Measurements from ENCODE around the gene RFPL2.

RFPL2 gene

DNA sequence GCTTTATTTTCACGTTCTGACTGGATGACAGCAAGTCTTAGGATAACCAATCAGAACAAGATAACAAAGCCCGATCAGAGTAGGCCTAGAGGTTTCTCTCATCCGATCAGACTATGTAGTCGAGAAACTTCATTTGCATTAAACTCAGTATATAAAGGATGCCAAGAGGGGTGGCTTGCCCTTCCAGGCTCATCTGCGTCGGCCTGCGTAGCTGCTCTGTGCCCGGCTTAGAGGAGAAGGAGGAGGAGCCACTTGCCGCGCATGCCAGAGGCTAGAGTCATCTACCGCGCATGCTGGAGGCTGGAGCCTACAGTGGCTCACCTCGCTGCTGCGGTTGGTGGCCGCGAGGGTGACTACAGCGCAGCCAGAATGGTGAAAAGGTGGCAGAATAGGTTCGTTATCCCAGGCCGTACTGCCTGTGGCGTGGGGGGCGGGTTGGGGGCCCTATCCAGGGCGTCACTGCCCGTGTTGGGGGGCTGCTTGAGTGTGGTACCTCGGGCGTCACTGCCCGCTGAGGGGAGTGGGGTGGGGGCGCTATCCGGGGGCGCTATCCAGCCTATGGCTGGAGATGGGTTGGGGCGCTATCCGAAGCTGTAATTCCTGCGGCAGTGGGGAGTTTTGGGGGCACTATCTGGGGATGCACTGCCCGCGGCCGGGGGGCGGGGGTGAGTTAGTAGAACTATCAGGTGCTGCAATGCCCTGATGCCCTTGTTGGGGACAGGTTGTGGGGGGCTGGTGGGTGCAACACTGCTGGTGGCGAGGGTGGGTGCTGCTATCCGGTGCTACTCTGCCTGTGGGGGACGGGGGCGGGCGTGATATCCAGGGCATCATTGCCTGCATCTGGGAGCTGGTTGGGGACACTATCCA lies at the start of gene RFPL2:
Gene RFPL2, minus strand, starts transcription at position 218 of the 867 bp plus-strand sequence. CDS start 2,622 bp downstream, outside the sequence.
- DNase-seq (ENCODE audit: low spot score) = peak; percentile 76

DNA sequence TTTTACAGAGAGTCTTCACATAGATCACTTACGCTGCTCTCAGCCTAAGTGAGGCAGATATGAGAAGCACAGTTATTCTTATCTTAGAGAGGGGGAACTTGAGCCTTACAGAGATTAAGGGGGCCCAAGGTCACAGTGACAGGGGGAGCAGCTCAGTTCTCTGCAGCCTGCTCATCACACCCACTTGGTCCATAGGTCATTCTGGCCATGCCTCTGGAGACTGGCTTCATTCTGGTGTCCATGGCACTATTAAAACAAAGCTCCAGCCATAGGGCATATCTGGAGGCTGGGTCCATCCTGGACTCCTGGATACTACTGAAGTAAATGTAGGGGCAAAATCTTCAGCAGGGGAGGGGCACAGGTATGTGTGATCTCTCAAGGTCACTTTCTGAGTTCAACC lies 44.4 kb upstream of the RFPL2 start:
- no peak for DNase-seq (ENCODE audit: low spot score)

DNA sequence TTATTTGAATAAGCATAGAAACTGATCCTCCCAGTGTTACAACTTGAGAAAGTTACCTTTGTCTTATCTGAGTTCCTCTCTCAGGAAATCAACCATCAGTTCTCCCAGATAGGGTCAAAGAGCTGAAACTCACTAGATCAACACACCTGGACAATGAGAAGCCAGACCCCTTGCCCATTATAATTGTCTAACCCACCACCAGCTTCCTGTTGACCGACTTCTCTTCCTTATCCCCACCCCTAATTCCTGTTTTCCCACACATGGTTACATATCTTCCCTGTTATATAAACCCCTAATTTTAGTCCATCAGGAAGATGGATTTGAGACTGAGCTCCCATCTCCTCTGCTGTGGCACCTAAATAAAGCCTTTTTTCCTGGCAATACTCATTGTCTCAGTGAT lies 43.4 kb upstream of the RFPL2 start:
- DNase-seq (ENCODE audit: low spot score) = no peak

DNA sequence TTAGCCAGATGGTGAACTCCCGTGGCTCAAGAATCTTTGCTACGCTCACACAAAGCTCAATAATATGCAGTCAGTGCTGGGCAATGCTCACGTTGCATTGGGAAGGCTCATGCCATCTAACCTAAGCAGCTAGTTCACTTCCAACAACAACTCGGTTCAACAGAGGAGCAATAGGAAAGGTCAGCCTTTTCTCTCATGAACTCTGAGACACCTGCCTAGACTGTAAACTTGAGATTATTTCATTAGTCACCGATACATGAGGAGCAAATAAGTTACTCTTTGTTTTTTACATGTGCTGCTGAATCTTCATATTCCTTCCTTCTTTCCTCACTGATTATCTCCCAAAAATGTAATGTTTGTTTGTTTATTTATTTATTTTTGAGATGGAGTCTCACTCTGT lies 41.3 kb upstream of the RFPL2 start:
- DNase-seq (ENCODE audit: low spot score) = no peak

DNA sequence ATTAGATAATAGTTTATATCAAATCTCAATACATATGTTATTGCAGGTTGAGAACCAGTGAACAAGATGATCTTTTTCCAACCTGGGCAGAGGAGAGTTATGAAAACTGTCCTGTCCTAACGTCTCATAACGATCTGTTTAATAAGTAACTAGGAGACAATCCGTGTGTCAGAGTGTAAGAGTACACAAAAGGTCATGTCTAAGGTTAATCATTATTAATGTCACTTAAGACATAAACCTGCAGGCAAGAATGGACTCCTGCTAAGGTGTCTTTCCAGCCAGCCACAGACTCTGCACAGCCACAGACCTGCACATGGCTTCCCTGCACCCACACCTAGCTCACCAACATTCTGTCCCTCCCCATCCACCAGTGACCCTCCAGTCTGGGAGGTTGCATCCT lies 40.2 kb upstream of the RFPL2 start:
- peak; percentile 3 for DNase-seq (ENCODE audit: low spot score)

DNA sequence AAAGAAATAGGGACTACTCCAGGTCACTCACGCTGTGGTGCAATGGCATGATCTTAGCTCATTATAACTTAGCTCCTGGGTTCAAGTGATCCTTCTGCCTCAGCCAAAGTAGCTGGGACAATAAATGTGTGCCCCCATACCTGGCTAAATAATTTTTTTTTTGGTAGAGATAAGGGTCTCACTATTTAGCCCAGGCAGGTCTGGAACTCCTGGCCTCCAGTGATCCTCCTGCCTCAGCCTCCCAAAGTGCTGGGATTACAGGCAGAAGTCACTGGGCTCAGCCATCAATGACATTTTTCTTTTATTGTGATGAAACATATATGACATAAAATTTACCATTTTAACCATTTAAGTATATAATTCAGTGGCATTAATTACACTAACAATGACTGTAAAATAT lies 39.7 kb upstream of the RFPL2 start:
- DNase-seq (ENCODE audit: low spot score) = no peak

DNA sequence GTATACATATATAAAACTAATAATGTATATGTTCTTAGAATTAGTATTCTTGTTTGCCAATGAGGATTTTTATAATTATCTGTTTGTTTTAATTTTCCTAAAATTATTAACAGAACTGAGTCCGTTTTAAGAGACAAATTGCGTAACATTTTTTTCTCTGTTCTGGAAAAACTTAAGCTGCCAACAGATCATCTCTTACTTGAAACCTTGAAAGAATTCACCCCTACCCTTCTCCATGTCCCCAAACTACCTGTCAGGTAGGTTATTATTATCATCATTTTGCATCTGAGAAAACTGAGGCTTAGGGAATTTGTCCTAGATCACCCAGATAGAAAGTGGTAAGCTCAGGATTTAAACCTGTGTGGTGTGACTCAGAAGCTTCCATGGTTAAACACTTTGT lies 35.6 kb upstream of the RFPL2 start:
- DNase-seq (ENCODE audit: low spot score) = no peak

DNA sequence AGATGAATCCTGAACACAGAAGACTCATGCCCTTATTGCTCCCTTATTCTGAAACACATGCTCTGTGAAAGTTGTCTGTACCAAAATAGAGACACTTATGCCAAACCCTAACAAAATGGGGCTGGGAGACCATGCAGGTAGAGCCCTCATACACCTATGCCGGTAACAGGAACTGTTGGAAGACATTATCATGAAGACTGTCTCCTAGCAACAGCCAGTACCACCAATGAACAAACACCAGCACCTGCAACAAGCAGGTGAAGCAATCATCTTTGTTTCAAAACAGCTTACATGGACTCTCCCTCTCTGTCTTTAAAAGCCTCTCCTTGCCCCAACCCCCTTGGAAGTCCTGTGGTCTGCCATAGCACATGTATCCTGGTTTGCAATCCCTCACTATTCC lies 33.0 kb upstream of the RFPL2 start:
- DNase-seq (ENCODE audit: low spot score) = no peak

DNA sequence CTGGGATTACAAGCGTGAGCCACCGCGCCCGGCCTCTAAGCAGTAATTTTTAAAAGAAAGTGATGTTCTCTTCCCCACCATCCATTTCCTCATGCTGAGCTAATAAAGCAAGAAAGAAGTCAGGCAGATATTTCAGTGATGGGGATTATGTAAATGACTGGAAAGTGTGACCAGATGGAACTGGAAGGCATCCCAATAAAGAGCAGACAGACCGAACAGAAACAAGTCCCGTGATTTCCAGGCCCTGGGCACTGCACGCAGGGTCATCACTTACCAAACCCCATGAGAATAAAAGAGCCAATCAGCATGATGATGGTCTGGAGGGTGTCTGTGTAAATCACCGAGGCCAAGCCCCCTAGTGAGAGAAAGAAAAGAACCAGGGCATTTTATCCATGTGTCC lies 32.1 kb upstream of the RFPL2 start:
- no peak for DNase-seq (ENCODE audit: low spot score)

DNA sequence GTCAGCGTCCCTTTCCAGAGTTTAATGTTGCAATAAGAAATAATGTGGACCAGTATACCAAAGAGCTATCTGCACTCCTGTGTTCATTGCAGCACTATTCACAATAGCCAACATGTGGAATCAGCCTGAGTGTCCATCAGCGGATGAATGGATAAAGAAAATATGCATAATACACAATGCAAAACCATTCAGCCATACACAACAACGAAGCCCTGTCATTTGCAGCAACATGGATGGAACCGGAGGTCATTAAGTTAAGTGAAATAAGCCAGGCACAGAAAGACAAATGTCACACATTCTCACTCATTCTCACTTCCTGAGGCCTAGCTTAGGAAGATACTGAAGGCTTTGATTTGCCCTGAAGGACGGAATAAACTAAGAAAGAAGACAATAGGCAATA lies 28.2 kb upstream of the RFPL2 start:
- no peak for DNase-seq (ENCODE audit: low spot score)

DNA sequence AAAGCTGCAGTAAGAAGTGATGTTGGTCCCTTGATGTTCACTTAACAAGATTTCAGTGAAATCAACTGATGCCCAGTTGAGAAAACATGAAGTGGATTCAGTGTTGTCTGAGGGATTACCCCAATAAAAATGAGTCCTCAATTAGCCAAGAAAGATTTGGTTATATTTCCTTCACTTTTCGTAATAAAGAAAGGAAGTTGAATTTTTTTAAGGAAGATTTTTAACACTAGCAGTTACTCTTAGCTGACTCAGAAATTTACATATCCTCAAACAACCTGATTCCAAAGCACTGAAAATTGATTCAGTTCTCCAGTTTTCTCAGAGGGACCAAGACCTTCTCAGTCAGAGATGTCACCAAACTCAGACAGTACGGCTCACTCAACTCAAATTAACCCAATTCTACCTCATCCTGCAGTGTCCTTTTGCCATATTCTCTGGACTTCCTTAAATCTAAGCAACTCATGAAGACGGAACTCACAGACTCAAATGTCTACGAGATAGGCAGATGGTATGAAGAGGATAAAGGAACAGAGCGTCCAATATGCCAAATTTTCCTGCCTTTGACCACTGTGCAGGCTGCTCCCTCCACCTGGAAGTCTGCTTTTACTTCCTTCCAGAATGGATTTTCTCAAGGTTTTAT lies 27.4 kb upstream of the RFPL2 start:
- DNase-seq (ENCODE audit: low spot score) = no peak

DNA sequence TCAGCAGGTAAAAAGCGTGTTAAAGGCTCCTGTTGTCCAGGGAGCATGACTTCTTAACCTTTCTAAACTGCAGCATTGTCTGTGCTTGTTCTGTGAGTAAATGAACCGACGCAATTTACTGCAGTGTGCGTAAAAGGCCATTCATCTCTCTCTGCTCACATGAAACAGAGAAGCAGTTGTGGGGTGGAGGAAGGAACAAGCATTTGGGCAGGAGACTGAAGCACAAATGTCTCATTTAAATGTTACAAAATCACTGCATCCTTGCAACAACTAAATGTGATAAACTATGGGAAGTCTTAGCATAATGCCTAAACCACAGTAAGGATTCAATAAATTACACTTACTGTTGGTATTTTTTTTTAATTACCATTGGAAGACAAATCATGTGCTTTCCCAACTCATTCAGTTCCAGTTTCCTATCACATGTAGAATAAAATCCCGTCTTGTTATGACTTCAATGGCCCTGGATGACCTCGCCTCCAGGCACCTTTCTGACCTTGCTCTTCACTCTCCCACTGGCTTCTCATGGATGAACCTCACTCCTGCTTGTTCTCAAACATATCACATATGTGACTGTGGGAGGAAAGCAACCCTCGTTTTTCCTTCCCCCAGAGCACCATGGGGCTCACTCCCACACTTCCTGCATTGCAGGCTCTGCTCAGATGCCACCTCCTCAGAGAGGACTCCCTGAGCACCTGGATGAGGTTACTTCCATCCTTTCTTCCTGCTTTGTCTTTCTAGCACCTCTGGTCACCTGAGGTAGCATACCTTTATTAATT lies 21.6 kb upstream of the RFPL2 start:
- no peak for DNase-seq (ENCODE audit: low spot score)

DNA sequence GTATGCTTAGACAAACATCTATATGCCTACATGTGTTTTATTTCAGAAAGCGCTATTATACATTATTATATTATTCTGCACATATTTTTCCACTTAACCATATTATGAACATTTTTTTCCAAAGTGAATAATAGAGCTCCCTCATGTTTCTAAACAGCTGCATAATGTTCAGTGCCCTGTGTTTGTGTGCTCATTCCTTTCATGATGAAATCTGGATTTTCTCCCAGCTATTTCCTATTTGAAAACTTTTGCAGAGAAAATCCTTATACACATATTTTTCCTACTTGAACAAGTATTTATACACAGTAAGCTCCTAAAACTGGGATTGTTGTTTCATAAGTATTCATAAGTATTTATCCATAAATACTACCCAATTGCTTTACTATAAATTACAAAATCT lies 18.1 kb upstream of the RFPL2 start:
- no peak for DNase-seq (ENCODE audit: low spot score)

DNA sequence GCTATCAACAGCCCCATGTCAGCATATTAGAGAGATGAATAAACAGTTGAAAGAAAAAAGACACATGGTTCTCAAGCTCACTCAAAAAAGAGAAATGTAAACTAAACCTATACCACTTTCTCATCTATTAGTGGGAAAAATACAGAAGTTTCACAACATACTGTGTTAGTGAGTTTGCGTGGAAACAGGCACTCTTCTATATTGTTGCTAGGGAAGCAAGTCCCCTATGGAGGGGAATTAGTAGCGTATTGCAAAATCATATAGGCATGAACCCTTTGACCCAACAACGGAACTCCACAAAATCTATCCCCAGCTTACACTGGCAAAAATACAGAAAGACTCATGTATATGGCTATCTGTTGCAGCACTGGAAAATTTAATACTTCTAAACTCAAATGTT lies 14.2 kb upstream of the RFPL2 start:
- DNase-seq (ENCODE audit: low spot score) = no peak

DNA sequence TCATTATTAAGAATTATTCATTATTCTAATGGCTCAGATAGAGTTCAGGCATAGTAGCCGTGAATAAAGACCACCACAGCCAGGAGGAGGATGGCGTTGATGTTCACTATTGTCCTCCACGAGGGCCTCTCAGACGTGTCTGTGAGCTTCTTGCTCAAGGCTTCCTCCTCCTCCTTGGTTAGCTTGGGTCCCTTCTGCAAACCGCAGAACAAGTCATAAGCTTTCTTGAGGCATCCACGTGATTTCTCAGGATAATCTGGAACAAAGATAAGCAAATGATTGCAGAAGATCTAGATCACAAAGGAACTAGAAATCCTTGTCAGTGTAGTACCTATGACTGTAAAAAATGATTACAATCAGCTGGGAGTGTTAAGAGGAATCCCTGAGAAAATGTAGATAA lies 13.6 kb upstream of the RFPL2 start:
- no peak for DNase-seq (ENCODE audit: low spot score)

DNA sequence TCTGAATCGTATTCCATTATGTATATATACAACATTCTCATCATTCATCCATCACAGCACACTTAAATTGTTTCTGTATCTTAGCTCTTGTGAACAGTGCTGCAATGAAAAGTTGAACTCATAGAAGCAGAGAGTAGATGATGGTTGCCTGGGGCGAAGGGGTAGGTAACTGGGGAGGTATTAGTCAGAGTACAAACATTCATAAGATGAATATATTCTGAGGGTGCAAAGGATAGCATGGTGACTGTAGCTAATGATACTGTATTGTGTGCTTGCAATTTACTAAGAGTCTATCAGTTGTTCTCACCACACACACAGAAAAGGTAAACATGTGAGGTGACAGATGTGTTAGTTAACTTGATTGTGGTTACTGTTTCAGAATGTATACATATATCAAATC lies 12.6 kb upstream of the RFPL2 start:
- no peak for DNase-seq (ENCODE audit: low spot score)

DNA sequence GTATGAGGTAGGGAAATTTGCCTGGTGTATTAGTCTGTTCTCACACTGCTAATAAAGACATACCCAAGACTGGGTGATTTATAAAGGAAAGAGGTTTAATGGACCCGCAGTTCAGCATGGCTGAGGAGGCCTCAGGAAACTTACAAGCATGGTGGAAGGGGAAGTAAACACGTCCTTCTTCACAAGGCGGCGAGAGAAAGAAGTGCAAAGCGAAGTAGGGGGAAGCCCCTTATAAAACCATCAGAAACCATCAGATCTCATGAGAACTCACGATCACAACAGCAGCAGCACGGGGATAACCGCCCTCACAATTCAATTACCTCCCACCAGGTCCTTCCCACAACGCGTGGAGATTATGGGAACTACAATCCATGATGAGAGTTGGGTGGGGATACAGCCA lies 12.0 kb upstream of the RFPL2 start:
- no peak for DNase-seq (ENCODE audit: low spot score)

DNA sequence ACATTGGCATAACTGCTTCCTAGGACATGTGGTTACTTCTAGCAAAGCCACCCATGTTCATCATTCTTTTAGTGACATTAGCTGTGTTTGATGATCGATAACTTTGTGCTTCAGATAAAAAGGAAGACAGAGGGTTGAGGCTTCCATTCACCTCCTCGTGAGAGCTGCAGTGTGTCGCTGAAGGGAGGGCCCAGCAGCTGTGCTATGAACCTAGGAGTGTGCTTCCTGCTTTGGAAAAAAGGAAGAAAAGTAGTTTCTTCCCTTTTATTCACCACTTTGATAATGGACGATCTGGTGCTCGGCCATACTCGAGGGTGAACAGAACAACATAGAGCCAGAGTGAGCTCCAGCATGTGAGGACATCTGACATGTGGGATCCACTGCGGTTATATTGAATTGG lies 6.1 kb upstream of the RFPL2 start:
- DNase-seq (ENCODE audit: low spot score) = no peak

DNA sequence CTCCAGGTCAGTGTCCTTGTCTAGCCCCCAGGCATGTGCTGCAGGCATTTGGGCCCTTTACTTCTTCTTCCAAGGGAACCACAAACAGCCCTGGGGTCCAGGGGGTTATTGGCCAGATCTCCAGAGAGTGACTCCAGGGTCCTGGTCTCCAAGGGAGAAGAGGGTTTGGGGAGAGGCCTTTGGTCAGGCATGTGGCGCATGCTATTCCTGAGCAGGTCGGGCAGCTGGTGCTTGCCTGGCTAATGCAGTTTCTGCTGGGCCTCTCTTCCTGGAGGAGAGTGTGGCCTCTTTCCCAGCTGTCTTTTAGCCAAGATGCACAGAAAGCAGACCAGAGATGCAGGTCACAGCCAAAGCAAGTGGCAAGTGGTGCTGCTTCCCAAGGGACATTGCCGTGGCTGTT lies 3.8 kb upstream of the RFPL2 start:
- no peak for DNase-seq (ENCODE audit: low spot score)

DNA sequence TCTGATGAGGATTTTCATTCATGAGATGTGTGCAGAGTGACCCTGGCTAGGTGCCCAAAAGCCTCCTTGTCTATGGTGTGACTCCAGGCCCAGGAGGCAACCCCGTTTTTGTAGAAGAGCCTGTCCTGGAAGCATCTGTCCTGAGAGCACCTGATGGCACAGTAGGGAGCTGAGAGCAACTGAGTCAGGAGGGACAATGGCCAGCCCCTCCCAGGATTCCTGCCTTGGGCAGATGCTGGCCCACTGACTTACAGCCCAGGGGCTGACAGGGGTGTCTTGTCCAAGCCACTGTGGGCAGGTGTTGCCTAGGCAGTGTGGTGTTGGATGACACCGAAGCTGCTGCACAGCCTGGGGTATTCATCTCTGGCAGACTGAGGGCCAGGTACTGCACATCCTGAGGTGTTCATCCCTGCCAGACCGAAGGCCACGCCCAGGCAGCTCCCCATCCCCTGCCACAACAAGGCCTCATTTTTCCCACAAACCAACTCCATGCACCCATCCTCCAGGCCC lies 3.2 kb upstream of the RFPL2 start:
- DNase-seq (ENCODE audit: low spot score) = no peak

DNA sequence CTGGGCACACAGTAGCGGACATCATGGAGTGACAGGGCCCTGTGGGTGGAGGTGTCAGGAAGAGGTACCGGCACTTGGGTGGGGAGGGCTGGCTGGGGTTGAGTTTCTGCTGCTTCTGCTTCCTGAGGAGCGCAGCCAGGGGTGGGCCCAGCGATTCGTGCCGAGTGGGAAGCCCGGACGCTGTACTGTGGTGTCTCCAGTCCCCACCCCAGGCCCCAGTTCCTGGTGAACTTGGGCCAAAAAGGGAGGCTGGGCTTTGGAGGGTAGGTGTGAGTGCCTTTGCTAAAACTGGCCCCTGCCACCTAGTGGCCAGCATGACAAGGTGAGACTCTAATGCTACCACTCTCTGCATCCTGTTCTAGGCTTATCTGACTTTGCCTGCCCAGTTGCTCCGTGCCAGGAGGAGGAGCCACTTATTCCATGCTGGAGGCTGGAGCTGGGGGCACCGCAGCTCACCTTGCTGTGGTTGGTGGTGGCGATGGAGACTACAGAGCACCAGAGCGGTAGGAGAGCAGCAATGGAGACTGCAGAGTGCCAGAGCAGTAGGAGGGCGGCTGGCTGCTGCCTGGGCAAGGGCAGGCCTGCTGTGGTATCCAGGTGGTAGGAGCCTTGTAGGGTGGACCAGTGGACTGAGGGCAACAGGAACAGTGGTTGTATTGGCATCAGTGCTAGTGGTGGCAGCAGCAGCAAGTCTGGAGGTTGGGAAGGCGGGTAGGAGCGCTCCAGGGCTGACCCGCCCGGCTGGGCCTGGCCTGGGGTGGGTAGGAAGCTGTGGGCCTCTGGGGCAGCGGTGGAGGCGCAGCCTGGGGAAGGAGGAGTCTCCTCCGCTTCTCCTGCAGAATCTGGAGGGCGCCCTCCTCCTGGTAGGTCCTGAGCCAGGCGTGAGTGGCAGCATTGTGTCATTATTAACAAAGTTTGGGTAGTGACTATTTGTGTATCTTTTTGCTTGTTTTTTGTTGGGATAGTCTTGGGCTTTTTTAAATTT lies 2.2 kb upstream of the RFPL2 start:
- DNase-seq (ENCODE audit: low spot score) = peak; percentile 58
